Left lung (tissue), 10 donors: ENCODE results near the gene MAP3K13. TPM values are rescaled to one million over a fixed set of nuclear protein-coding genes. Genes with fewer than 3 reads are reported as not detected.

Experiments used
- ATAC-seq: fragments of 200-7000 bp; cut with Tn5 transposase; one replicate; pipeline ENCODE4 v1.9.1; 2020; ENCODE audit warnings: moderate library complexity
- DNase-seq, 4 donors: peaks; one replicate each; pipeline ENCODE4 v3.0.0-alpha.2; 2013 to 2020
- H3K27ac ChIP-seq, 2 donors: fragments of 200-600 bp; sonication (generic) in 1 of 2; one replicate each; pipeline versions ENCODE4 v1.5.0 to v1.8.0; 2020 to 2021
- H3K27me3 ChIP-seq, 2 donors: fragments of 200-600 bp; sonication (generic) in 1 of 2; one replicate each; pipeline versions ENCODE4 v1.5.0 to v1.8.0; 2020 to 2021
- H3K36me3 ChIP-seq, 2 donors: fragments of 200-600 bp; sonication (generic) in 1 of 2; one replicate each; pipeline versions ENCODE4 v1.5.0 to v1.8.0; 2020 to 2021
- H3K4me1 ChIP-seq, 2 donors: fragments of 200-600 bp; one replicate each; pipeline ENCODE4 v1.8.0; 2021
- H3K4me3 ChIP-seq, 2 donors: fragments of 200-600 bp; sonication (generic) in 1 of 2; one replicate each; pipeline versions ENCODE4 v1.5.0 to v1.8.0; 2020 to 2021; ENCODE audit warnings: mild to moderate bottlenecking in 1 of 2
- H3K9me3 ChIP-seq, 2 donors: fragments of 200-600 bp; sonication (generic) in 1 of 2; one replicate each; pipeline versions ENCODE4 v1.5.0 to v1.8.0; 2020 to 2021
- intact Hi-C, 2 donors: fragments of 100-400 bp; cut with DNase I; formaldehyde crosslinking; loops; one replicate each; pipeline versions ENCODE4 v1.11.2 to v1.14.2; 2022
- polyA plus RNA-seq, 6 donors: library from polyadenylated mRNA; unstranded; fragments of 120-200 nt; gene quantifications; one replicate each; pipeline ENCODE4 v1.2.1, GENCODE V29; 2013; ENCODE audit not compliant: insufficient read length in 6 of 6
- total RNA-seq, 2 donors: library from RNA; stranded (reverse); fragmentation: NEBNext Ultra II Directional; extraction: Animal tissue kit (Norgen Biotek cat#: 25700); gene quantifications; one replicate each; pipeline ENCODE4 v1.2.1, GENCODE V29; 2021
- TF ChIP-seq, protein P1 (sequence below), 2 donors: fragments of 200-600 bp; sonication (generic) in 1 of 2; IDR thresholded peaks; one replicate each; pipeline versions ENCODE4 v1.5.0 to v1.8.0; 2021; ENCODE audit warnings: antibody characterized with exemption in 2 of 2
- donor health status: DM: no; HTN: yes; CAD: no.
- donor health status: DM: no; HTN: no; CAD: no.

MAP3K13 gene
- total and polyA plus RNA-seq, 8 donors = 34.5 to 48.0 (median 44.2) TPM

DNA sequence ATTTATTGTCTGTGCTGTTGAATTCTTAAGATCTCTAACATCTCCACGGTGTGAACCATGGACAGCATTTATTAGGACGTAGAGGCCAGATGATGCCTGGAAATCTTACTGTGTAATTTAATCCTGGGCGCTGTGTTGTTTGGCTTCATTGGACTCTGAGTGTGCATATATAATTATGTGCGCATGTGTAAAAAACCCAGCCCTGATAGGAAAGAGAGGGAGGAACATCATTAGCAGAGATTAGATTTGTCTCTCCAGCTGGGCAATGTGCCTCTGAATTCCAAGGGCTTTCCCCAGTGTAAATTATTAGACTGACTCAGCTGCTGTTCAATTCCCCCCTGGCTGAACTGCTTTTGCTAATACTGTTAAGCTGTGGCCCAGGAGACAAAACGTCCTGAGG, 39.6 kb downstream of the MAP3K13 start:
- Histone ChIP-seq H3K36me3 (no peaks in the 10 kb centered on the region), H3K4me3 (no peak overlapping the region), H3K4me1 (peaks cover 0 to 3% of the 10 kb centered on the region in 2 donors), H3K27ac (no peak overlapping the region), H3K9me3 (no peaks in the 10 kb centered on the region), H3K27me3 (no peaks in the 10 kb centered on the region)
- DNase-seq (peak in 2 of 4 donors; percentile 19 to 33), ATAC-seq (peak; percentile 52)
- TF ChIP-seq, protein P1, sequence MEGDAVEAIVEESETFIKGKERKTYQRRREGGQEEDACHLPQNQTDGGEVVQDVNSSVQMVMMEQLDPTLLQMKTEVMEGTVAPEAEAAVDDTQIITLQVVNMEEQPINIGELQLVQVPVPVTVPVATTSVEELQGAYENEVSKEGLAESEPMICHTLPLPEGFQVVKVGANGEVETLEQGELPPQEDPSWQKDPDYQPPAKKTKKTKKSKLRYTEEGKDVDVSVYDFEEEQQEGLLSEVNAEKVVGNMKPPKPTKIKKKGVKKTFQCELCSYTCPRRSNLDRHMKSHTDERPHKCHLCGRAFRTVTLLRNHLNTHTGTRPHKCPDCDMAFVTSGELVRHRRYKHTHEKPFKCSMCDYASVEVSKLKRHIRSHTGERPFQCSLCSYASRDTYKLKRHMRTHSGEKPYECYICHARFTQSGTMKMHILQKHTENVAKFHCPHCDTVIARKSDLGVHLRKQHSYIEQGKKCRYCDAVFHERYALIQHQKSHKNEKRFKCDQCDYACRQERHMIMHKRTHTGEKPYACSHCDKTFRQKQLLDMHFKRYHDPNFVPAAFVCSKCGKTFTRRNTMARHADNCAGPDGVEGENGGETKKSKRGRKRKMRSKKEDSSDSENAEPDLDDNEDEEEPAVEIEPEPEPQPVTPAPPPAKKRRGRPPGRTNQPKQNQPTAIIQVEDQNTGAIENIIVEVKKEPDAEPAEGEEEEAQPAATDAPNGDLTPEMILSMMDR (IDR thresholded peaks at IDR 0.05) = no peak
- intact Hi-C loops = no loop called here

DNA sequence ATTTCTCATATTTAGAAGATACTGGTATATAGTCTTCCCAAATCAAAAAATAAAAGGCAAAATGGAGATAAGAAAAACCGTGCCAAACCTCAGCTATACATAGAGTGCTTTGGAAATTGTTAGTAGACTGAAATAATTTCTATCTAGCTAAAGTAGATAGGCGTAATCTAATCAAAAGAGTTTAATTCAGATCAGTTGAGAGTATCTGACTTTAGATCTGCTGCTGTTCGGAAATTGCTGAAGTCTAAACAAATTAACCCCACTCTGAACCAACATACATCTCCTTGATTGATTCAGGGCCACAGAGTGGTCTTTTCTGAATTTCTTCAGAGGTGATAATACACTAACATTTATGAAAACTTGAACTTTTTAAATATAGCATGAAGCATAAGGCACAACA, 40.1 kb downstream of the MAP3K13 start:
- TF ChIP-seq, protein P1 (IDR thresholded peaks at IDR 0.05) = no peak
- DNase-seq (no peak), ATAC-seq (no peak)
- Histone ChIP-seq H3K4me1 (no peaks in the 10 kb centered on the region), H3K27me3 (no peaks in the 10 kb centered on the region), H3K9me3 (no peaks in the 10 kb centered on the region), H3K36me3 (no peaks in the 10 kb centered on the region), H3K4me3 (no peak overlapping the region), H3K27ac (no peak overlapping the region)
- intact Hi-C loops = no loop called here

DNA sequence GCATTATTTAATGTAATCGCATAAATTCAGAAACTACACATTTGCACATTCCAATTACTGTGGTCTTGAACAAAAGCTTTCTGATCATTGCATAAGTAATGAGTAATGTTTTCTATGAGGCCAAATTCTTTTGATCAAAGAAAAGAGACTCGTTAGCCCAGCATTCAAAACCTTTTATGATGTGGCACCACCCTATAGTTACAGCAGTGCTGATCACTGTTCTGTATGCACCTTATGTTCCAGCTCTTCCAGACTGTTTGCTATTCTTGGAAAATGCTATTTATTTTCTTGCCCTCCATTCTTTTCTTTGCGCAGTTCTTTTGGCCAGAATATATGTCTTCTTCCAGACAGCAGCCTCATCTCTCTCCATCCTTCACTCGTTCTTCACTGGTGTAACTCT, 42.3 kb downstream of the MAP3K13 start:
- DNase-seq (no peak), ATAC-seq (no peak)
- no peaks in the 10 kb centered on the region for H3K36me3 ChIP-seq
- no peaks in the 10 kb centered on the region for H3K4me1 ChIP-seq
- intact Hi-C loops = no loop called here
- H3K4me3 ChIP-seq = no peak overlapping the region
- no peaks in the 10 kb centered on the region for H3K9me3 ChIP-seq
- TF ChIP-seq, protein P1 (IDR thresholded peaks at IDR 0.05) = no peak
- no peaks in the 10 kb centered on the region for H3K27me3 ChIP-seq
- peak overlapping the region in 1 of 2 donors; percentile 45 for H3K27ac ChIP-seq

DNA sequence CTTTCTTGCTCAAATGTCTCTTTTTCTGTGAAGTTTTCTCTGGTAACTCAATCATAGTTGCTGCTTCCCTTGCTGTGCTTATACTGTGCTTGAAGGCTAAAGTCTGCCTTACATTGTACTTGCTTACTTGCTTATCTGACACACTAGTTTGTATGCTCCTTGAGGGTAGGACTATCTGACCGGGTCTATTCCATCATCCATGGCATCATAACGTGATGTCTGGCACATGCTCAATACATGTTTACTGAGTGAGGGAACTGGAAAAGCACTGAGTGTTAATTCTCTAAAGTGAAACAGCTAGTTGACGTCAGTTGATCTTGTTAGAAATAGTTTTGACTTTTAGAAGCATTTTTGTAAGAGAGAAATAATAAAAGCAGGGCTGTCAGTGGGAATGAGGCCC, 42.7 kb downstream of the MAP3K13 start:
- TF ChIP-seq, protein P1 (IDR thresholded peaks at IDR 0.05) = no peak
- Histone ChIP-seq H3K36me3 (no peaks in the 10 kb centered on the region), H3K4me3 (no peak overlapping the region), H3K27ac (peak overlapping the region in 1 of 2 donors; percentile 45), H3K9me3 (no peaks in the 10 kb centered on the region), H3K4me1 (no peaks in the 10 kb centered on the region), H3K27me3 (no peaks in the 10 kb centered on the region)
- intact Hi-C loops = no loop called here
- DNase-seq = no peak
- peak; percentile 60 for ATAC-seq

DNA sequence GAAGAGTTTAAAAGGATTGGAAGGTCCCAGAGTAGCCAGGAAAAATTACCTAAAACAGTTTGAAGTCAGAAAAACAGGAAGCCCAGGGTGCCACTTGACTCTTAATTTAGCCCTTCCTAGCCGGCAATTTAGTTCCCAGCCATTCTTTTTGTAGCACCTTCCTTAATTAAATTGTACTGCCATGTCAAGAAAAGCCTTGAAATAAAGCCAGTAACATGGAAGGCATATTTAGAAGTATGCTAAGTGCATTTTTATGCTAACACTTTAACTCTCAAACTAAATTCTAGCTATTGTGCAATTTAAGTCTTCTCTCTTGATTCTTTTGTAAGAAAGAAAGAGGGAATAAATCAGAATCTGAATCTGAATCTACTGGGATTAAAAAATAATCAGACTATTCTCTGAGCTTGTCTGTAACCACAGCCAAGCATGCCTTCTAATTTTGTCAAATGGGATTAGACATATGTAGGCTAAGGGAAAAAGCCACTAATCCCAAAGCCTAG, 43.2 kb downstream of the MAP3K13 start:
- intact Hi-C loops = no loop called here
- Histone ChIP-seq H3K36me3 (no peaks in the 10 kb centered on the region), H3K27ac (peak overlapping the region; percentile 24 to 45), H3K9me3 (no peaks in the 10 kb centered on the region), H3K4me1 (no peaks in the 10 kb centered on the region), H3K4me3 (no peak overlapping the region), H3K27me3 (no peaks in the 10 kb centered on the region)
- DNase-seq = no peak
- TF ChIP-seq, protein P1 (IDR thresholded peaks at IDR 0.05) = no peak
- ATAC-seq = peak; percentile 68
